ENCODE results near the gene GRAPL.
"Not testable (repeated sequence)": the region's sequence is repeated elsewhere in the genome, so short reads cannot be mapped to it uniquely, and the experiment has no call there.

GRCh38 chr17:19161308-19162107 is 34.1 kb downstream of the GRAPL start:
- TF ChIP-seq CTCF (IDR thresholded peaks at IDR 0.05; ENCODE audit: insufficient read depth, low read length); REST (IDR thresholded peaks at IDR 0.05; ENCODE audit: insufficient replicate concordance, low read depth): not testable (repeated sequence)
